ENCODE data around the gene MARCHF3. TPM values are rescaled to one million over a fixed set of nuclear protein-coding genes. Genes with fewer than 3 reads are reported as not detected.
"Not testable (repeated sequence)": the region's sequence is repeated elsewhere in the genome, so short reads cannot be mapped to it uniquely, and the experiment has no call there.

The MARCHF3 gene
- total RNA-seq, 1 donor from 2014 or later, result 5.7 TPM

DNA sequence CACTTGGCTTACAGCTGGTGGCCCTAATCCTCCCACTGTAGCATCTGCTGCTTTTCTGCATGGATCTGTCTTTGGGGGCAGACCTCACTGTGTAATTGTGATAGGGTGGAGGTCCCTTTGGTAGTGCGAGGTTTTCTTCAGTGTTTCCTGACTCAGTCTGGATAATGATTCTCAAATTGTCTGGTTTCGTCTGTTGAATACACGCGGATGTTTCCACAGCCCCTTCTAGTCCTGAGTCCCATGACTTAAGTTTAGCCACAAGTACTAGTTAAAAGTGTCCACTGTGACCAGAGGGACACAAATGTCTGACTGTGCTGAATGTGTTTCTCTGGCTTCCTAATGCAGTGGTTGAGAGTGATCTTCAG is 182.9 kb downstream of the MARCHF3 start:
- no peak for DNase-seq
- TF ChIP-seq, protein P1, sequence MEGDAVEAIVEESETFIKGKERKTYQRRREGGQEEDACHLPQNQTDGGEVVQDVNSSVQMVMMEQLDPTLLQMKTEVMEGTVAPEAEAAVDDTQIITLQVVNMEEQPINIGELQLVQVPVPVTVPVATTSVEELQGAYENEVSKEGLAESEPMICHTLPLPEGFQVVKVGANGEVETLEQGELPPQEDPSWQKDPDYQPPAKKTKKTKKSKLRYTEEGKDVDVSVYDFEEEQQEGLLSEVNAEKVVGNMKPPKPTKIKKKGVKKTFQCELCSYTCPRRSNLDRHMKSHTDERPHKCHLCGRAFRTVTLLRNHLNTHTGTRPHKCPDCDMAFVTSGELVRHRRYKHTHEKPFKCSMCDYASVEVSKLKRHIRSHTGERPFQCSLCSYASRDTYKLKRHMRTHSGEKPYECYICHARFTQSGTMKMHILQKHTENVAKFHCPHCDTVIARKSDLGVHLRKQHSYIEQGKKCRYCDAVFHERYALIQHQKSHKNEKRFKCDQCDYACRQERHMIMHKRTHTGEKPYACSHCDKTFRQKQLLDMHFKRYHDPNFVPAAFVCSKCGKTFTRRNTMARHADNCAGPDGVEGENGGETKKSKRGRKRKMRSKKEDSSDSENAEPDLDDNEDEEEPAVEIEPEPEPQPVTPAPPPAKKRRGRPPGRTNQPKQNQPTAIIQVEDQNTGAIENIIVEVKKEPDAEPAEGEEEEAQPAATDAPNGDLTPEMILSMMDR (IDR thresholded peaks at IDR 0.05; ENCODE audit: partially characterized antibody, unreplicated experiment), result no peak
- peaks cover 7% of the 10 kb centered on the region for H3K9me3 Mint-ChIP-seq (ENCODE audit: unreplicated experiment)
- H3K36me3 Mint-ChIP-seq (ENCODE audit: unreplicated experiment), result no peaks in the 10 kb centered on the region
- peaks cover 4% of the 10 kb centered on the region for H3K27me3 Mint-ChIP-seq (ENCODE audit: unreplicated experiment)
- H3K4me3 Mint-ChIP-seq (ENCODE audit: unreplicated experiment), result peak overlapping the region; percentile 48
- peaks cover 48% of the 10 kb centered on the region for H3K4me1 Mint-ChIP-seq (ENCODE audit: low read depth, unreplicated experiment)
- peak overlapping the region; percentile 80 for H3K27ac Mint-ChIP-seq (ENCODE audit: unreplicated experiment)

DNA sequence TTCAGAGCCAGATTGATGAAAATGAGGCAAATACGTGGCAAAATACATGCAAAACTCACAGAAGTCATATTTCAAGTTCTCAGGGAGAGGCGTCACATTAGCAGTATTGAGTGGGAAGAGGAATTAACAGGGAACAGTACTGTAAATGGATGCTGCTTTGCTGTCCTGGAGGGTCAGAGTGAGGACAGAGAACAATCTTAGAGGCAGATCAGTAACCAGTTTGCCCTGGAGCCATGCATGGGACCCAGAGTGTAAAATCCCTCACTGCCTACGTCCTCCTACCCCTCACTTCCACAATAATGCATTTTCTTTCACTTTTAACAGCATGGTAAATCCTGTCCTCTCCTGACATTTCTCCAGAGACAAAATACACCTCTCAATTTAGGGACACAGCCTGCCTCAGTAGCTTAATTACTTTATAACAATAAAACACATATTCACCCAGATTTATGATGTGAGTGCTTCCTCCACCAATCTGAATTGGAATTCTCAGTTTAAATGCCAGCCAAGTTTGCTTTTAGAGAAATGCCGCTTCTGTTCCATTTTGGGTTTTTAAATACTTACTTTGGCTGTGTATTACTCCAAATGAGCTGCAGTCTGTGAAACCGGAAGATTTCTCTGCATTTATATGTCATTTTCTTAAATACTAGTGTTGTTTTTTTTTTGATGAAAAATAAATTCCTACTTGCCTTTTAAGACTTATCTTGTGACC is 183.5 kb downstream of the MARCHF3 start:
- peak overlapping the region; percentile 48 for H3K4me3 Mint-ChIP-seq (ENCODE audit: unreplicated experiment)

DNA sequence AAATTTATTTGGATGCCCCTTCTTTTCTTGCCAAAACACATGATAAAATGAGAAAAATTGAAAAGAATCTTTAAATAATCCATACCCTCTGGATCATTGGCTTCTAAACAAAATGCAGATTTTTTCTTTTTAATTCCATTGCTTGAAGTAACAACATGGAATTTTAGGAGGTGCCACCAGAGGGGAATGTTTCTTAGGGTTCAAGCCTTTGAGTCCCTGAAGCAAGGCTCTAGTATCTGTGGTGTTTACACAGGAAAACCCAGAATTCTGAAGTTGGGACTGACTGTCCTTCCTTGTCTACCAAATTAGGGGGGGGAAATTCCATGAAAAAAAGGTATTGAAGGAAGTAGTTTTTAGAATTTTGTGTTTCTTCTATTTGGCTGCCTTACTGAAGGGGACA is 184.0 kb downstream of the MARCHF3 start:
- TF ChIP-seq, protein P1 (IDR thresholded peaks at IDR 0.05; ENCODE audit: partially characterized antibody, unreplicated experiment), result no peak
- Mint-ChIP-seq H3K4me3 (ENCODE audit: unreplicated experiment) (no peak overlapping the region), H3K4me1 (ENCODE audit: low read depth, unreplicated experiment) (peaks cover 42% of the 10 kb centered on the region), H3K9me3 (ENCODE audit: unreplicated experiment) (peaks cover 7% of the 10 kb centered on the region), H3K27me3 (ENCODE audit: unreplicated experiment) (peaks cover 4% of the 10 kb centered on the region), H3K36me3 (ENCODE audit: unreplicated experiment) (no peaks in the 10 kb centered on the region), H3K27ac (ENCODE audit: unreplicated experiment) (peak overlapping the region; percentile 80)
- no peak for DNase-seq

More for the DNA sequence above, 183.5 kb downstream of the MARCHF3 start:
- no peaks in the 10 kb centered on the region for H3K36me3 Mint-ChIP-seq (ENCODE audit: unreplicated experiment)
- TF ChIP-seq, protein P1 (IDR thresholded peaks at IDR 0.05; ENCODE audit: partially characterized antibody, unreplicated experiment), result no peak
- peaks cover 44% of the 10 kb centered on the region for H3K4me1 Mint-ChIP-seq (ENCODE audit: low read depth, unreplicated experiment)
- peaks cover 7% of the 10 kb centered on the region for H3K9me3 Mint-ChIP-seq (ENCODE audit: unreplicated experiment)
- H3K27ac Mint-ChIP-seq (ENCODE audit: unreplicated experiment), result peak overlapping the region; percentile 80
- no peak for DNase-seq
- peaks cover 4% of the 10 kb centered on the region for H3K27me3 Mint-ChIP-seq (ENCODE audit: unreplicated experiment)

DNA sequence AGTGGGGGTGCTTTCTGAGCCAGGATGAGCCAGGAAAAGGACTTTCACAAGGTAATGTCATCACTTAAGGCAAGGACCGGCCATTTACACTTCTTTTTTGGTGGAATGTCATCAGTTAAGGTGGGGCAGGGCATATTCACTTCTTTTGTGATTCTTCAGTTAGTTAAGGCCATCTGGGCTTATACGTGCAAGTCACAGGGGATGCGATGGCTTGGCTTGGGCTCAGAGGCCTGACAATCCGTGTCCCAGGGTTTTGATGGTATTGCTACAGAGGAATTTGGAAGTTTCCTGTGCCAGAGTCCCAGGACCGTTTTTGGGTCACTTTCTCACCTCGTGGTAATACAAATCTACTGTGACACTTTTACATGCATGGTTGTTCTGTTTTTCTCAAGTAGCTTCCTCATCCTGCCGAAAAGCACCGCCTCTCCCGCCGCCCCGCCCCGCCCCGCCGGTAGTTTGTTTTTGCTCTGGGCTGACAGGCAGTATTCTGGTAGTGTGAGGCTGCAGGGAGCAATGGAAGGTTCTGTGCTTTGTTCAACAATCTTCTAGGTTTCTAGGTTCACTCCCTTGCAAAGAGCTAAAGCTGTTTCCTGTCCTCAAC is 184.8 kb downstream of the MARCHF3 start:
- H3K4me1 Mint-ChIP-seq (ENCODE audit: low read depth, unreplicated experiment), result peaks cover 39% of the 10 kb centered on the region
- not testable (repeated sequence) for H3K36me3 Mint-ChIP-seq (ENCODE audit: unreplicated experiment); DNase-seq; H3K9me3 Mint-ChIP-seq (ENCODE audit: unreplicated experiment); H3K27me3 Mint-ChIP-seq (ENCODE audit: unreplicated experiment); H3K27ac Mint-ChIP-seq (ENCODE audit: unreplicated experiment); H3K4me3 Mint-ChIP-seq (ENCODE audit: unreplicated experiment)

DNA sequence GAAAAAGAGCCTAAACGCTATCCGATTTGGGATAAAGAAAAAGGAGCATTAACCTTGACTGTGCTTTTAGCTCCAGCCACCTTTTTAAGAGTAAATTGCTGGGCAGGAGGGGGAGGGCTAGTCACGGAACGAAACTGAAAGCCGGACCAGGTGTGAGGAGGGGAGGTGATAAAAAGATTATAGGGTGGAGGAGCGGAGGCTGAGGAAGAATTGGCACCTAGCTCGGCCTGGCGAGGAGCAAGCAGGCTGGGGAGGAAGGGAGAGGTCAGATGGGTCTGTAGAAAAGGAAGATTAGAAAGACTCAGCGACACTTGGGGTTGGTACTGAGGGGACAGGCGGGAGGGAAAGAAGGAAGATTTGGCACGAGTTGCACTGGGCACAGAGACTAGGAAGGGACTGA is 187.0 kb downstream of the MARCHF3 start:
- H3K27ac Mint-ChIP-seq (ENCODE audit: unreplicated experiment); H3K36me3 Mint-ChIP-seq (ENCODE audit: unreplicated experiment); DNase-seq; H3K4me3 Mint-ChIP-seq (ENCODE audit: unreplicated experiment); H3K9me3 Mint-ChIP-seq (ENCODE audit: unreplicated experiment); H3K27me3 Mint-ChIP-seq (ENCODE audit: unreplicated experiment): not testable (repeated sequence)
- peaks cover 31% of the 10 kb centered on the region for H3K4me1 Mint-ChIP-seq (ENCODE audit: low read depth, unreplicated experiment)

DNA sequence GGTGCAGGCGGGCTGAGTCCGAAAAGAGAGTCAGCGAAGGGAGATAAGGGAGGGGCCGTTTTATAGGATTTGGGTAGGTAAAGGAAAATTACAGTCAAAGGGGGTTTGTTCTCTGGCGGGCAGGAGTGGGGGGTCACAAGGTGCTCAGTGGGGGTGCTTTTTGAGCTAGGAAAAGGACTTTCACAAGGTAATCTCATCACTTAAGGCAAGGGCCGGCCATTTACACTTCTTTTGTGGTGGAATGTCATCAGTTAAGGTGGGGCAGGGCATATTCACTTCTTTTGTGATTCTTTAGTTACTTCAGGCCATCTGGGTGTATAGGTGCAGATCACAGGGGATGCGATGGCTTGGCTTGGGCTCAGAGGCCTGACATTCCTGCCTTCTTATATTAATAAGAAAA is 191.0 kb downstream of the MARCHF3 start:
- not testable (repeated sequence) for H3K4me3 Mint-ChIP-seq (ENCODE audit: unreplicated experiment); H3K27ac Mint-ChIP-seq (ENCODE audit: unreplicated experiment); DNase-seq; H3K36me3 Mint-ChIP-seq (ENCODE audit: unreplicated experiment); H3K4me1 Mint-ChIP-seq (ENCODE audit: low read depth, unreplicated experiment); H3K9me3 Mint-ChIP-seq (ENCODE audit: unreplicated experiment); H3K27me3 Mint-ChIP-seq (ENCODE audit: unreplicated experiment)

All from glutamatergic neuron (in vitro differentiated cells).